Pancreas (tissue), 10 donors: ENCODE measurements around the gene PHLDB1. TPM values are rescaled to one million over a fixed set of nuclear protein-coding genes. Genes with fewer than 3 reads are reported as not detected.
"Not testable (repeated sequence)": the region's sequence is repeated elsewhere in the genome, so short reads cannot be mapped to it uniquely, and the experiment has no call there.

Experiments used
- ATAC-seq, 4 donors: fragments of 200-7000 bp; cut with Tn5 transposase; one replicate each; pipeline versions ENCODE4 v1.8.0 to v1.9.1; 2020; ENCODE audit warnings: mild to moderate bottlenecking in 4 of 4, moderate library complexity in 4 of 4
- DNase-seq, 6 donors: peaks; one replicate each; pipeline ENCODE4 v3.0.0-alpha.2; 2020
- FAIRE-seq: peaks from 2 replicates; lab custom pipeline; 2012; peaks lifted over from hg19 to GRCh38; lab: Jason Lieb, UNC
- H3K27ac ChIP-seq, 4 donors: fragments of 200-600 bp; sonication (generic); 1 replicate in 3 of 4; 2 replicates in 1 of 4; pipeline versions ENCODE4 v1.5.0 to v1.8.0; 2020
- H3K27me3 ChIP-seq, 4 donors: fragments of 200-600 bp; one replicate each; pipeline ENCODE4 v1.8.0; 2021
- H3K36me3 ChIP-seq, 3 donors: fragments of 200-600 bp; sonication (generic) in 1 of 3; one replicate each; pipeline versions ENCODE4 v1.5.0 to v1.8.0; 2020 to 2021
- H3K4me1 ChIP-seq, 3 donors: fragments of 200-600 bp; one replicate each; pipeline ENCODE4 v1.8.0; 2021
- H3K4me3 ChIP-seq, 4 donors: fragments of 200-600 bp; sonication (generic) in 2 of 4; one replicate each; pipeline versions ENCODE4 v1.5.0 to v1.8.0; 2020 to 2021
- H3K9me3 ChIP-seq, 4 donors: fragments of 200-600 bp; one replicate each; pipeline ENCODE4 v1.8.0; 2021
- WGBS, 2 donors: extraction: QIAGEN DNeasy Blood & Tissue Kit; methylation state at CpG; one replicate each; pipeline ENCODE4 v1.1.7; 2013; 5-methylcytosine and 5-hydroxymethylcytosine counted together
- intact Hi-C, 3 donors: fragments of 100-400 bp; cut with DNase I; formaldehyde crosslinking; loops; one replicate each; pipeline versions ENCODE4 v1.11.1 to v1.14.2; 2022
- polyA plus RNA-seq, 2 donors: library from polyadenylated mRNA; stranded (reverse); fragments of 200-250 nt; gene quantifications; one replicate each; pipeline ENCODE4 v1.2.3, GENCODE V29; 2013
- total RNA-seq, 6 donors: library from RNA; stranded (reverse); fragmentation: NEBNext Ultra II Directional in 4 of 6; extraction: Animal tissue kit (Norgen Biotek cat#: 25700) in 4 of 6; gene quantifications; one replicate each; pipeline versions ENCODE4 v1.2.1 to v1.2.4, GENCODE V29; 2021 to 2023
- TF ChIP-seq, protein P1 (sequence below), 4 donors: fragments of 200-600 bp; sonication (generic) in 3 of 4; IDR thresholded peaks; one replicate each; pipeline versions ENCODE4 v1.5.0 to v1.8.0; 2021; ENCODE audit warnings: antibody characterized with exemption in 4 of 4
- donor health status: healthy with polysubstance abuse.
- donor health status: DM: no; HTN: no; CAD: no; lungs with moderate emphysema.
- donor health status: DM: no; HTN: no; CAD: no.
- donor health status: control.
- donor health status: control.
- donor health status: Bipolar disorder and iron deficiency.
- donor health status: DM: yes; HTN: yes; CAD: no.
- donor health status: DM: no; HTN: no; CAD: no.
- donor health status: DM: no; HTN: no; CAD: no.
- donor health status: DM: yes; HTN: yes; CAD: no.

PHLDB1 gene
- total and polyA plus RNA-seq, 8 donors = 29.3 to 153 (median 48.0) TPM

DNA sequence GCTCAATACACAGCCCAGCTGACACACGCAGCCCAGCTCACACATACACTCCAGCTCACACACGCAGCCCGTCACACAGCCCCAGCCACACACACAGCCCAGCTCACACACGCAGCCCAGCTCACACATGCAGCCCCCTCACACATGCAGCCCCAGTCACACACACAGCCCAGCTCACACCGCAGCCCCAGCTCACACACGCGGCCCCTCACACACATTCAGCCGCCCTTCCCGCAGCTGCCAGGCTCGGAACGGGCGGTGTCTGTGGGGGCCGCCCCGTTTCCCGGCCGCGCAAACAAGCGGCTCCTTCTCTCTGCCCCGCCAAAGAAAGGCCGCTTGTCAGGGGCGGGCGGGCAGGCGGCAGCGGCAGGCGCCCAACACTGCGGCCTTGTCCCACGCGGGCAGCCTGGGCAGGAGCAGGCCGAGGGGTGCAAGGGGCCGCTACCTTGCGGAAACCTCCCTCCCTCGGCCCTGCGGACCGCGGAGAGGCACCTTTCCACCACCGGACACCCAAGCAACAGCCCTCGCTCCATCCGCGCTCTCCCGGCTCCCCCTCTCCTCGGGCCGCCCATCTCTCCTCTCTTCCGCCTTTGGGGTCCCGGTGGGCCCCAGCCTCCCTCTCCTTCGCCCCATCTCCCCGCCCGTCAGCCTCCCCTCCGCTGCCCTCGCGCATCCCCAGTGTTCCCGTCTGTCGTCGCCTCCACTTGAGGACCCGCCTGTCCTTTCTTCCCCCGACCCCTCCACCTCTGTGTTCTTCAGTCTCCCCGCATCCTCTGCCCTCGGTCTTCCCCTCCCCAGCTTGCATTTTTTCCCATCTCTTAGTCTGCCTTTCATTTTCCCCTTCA is 2.2 kb downstream of the PHLDB1 start:
- intact Hi-C loops = loop anchor here in 1 of 3 donors (5.0 kb wide), 1 partner anchor 48 kb away; no protein-coding TSS in a partner anchor
- Histone ChIP-seq H3K27ac (peak overlapping the region in 1 of 4 donors; percentile 4), H3K4me1 (peaks cover 0 to 11% (median 0%) of the 10 kb centered on the region in 3 donors), H3K36me3 (no peaks in the 10 kb centered on the region), H3K9me3 (no peaks in the 10 kb centered on the region), H3K4me3 (peak overlapping the region in 2 of 4 donors; percentile 28 to 54), H3K27me3 (no peaks in the 10 kb centered on the region)
- ATAC-seq (no peak), FAIRE-seq (no peak), DNase-seq (peak in 2 of 6 donors; percentile 63 to 78)
- TF ChIP-seq, protein P1, sequence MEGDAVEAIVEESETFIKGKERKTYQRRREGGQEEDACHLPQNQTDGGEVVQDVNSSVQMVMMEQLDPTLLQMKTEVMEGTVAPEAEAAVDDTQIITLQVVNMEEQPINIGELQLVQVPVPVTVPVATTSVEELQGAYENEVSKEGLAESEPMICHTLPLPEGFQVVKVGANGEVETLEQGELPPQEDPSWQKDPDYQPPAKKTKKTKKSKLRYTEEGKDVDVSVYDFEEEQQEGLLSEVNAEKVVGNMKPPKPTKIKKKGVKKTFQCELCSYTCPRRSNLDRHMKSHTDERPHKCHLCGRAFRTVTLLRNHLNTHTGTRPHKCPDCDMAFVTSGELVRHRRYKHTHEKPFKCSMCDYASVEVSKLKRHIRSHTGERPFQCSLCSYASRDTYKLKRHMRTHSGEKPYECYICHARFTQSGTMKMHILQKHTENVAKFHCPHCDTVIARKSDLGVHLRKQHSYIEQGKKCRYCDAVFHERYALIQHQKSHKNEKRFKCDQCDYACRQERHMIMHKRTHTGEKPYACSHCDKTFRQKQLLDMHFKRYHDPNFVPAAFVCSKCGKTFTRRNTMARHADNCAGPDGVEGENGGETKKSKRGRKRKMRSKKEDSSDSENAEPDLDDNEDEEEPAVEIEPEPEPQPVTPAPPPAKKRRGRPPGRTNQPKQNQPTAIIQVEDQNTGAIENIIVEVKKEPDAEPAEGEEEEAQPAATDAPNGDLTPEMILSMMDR (IDR thresholded peaks at IDR 0.05) = no peak
- WGBS, 2 donors = 71 to 73% methylated on average over 35 to 57 of the region's 57 CpGs

DNA sequence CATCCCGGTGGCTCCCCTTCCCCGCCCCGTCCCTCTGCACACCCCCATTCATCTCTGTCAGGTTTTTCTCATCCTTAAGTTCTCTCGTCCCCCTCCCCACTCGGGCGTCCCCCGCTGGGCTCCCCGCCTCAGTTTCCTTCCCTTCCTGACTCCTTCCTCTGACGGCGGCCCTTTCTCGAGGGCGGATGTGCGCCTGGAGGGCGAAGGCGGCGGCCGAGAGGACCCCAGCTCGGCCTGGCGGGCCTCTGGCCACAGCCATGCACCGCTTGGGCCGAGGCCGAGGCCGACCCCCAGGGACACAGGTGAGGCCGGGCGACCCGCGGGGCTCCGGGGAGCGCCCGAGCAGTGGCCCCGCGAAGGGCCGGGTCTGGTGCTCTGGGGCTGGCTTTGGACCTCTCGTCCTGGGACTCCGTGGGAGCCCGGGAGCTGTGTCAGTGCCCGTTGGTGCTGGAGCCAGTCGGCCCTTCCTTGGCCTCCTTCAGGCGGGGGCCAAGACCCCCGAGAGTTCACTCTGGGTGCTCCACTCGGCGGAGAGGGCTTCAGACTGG is 2.9 kb downstream of the PHLDB1 start:
- WGBS, 2 donors = 56 to 63% methylated on average over 34 to 42 of the region's 42 CpGs
- Histone ChIP-seq H3K9me3 (no peaks in the 10 kb centered on the region), H3K4me1 (peaks cover 0 to 11% (median 0%) of the 10 kb centered on the region in 3 donors), H3K27me3 (no peaks in the 10 kb centered on the region), H3K36me3 (no peaks in the 10 kb centered on the region), H3K4me3 (peak overlapping the region; percentile 9 to 54 (median 19)), H3K27ac (peak overlapping the region in 1 of 4 donors; percentile 53)
- no peak for ATAC-seq
- no peak for FAIRE-seq
- intact Hi-C loops = loop anchor here in 1 of 3 donors (5.0 kb wide), 1 partner anchor 47 kb away; no protein-coding TSS in a partner anchor
- peak in 2 of 6 donors; percentile 63 to 83 for DNase-seq
- TF ChIP-seq, protein P1 (IDR thresholded peaks at IDR 0.05) = no peak

DNA sequence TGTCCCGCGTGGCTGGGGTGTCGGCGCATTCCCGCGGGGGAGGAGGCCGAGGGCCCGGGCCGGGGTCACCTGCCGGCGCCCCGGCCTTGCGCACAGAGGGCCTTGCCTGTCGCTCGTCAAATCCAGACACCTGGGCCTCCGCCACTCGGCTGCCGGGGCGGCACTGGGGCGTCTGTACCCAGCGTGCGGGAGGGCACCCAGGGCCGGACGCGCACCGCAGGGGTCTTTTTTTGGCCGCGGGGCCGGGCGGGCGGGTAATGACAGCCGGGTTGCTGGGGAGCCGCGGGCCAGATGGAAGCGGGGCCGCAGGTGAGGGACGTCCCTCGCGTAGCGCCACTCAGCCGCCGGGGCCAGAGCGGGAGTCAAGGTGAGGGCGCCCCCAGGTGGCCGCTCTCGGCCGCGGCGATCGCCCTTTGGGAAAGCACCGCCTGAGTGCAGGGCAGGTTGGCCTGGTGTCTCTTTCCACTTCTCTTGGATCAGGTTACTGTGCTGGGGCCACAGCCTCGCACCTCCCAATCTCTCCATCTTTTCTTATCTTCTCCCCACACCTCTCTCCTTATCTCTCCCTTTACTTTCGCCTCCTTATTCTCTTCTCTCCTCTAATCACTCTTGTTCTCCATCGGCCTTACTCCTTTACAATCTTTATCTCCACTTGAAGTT is 3.5 kb downstream of the PHLDB1 start:
- 3 to 4% methylated on average over 21 to 54 of the region's 54 CpGs for whole genome bisulfite sequencing, 2 donors
- FAIRE-seq = no peak
- intact Hi-C loops = loop anchor here in 1 of 3 donors (5.0 kb wide), 1 partner anchor 46 kb away; no protein-coding TSS in a partner anchor

DNA sequence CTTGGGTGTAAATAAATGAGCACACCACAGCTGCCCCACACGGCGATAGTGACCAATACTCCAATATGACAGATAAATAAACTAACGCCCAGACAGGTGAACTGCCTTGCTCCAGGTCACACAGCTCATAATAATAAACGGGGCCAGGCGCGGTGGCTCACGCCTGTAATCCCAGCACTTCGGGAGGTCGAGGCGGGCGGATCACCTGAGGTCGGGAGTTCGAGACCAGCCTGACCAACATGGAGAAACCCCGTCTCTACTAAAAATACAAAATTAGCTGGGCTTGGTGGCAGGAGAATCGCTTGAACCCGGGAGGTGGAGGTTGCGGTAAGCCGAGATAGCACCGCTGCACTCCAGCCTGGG is 4.0 kb downstream of the PHLDB1 start:
- H3K4me3 ChIP-seq = peak overlapping the region in 2 of 4 donors; percentile 28 to 54
- H3K27me3 ChIP-seq, FAIRE-seq, ATAC-seq, H3K27ac ChIP-seq, H3K36me3 ChIP-seq, H3K9me3 ChIP-seq: not testable (repeated sequence)
- 60 to 66% methylated on average over 19 of the region's 19 CpGs for WGBS, 2 donors
- H3K4me1 ChIP-seq = peaks cover 0 to 11% (median 0%) of the 10 kb centered on the region in 3 donors
- peak in 2 of 6 donors; percentile 2 to 34 for DNase-seq
- intact Hi-C loops = loop anchor here in 1 of 3 donors (5.0 kb wide), 1 partner anchor 46 kb away; no protein-coding TSS in a partner anchor

More for the DNA sequence above, 3.5 kb downstream of the PHLDB1 start:
- peak overlapping the region; percentile 9 to 54 (median 19) for H3K4me3 ChIP-seq
- peaks cover 0 to under 1% (median 0%) of the 10 kb centered on the region in 3 donors for H3K36me3 ChIP-seq
- TF ChIP-seq, protein P1 (IDR thresholded peaks at IDR 0.05) = peak; percentile 83 to 92 (median 88)
- H3K27me3 ChIP-seq = no peaks in the 10 kb centered on the region
- no peaks in the 10 kb centered on the region for H3K9me3 ChIP-seq
- DNase-seq (peak; percentile 77 to 98 (median 87)), ATAC-seq (peak; percentile 64 to 81 (median 76))
- peaks cover 0 to 11% (median 0%) of the 10 kb centered on the region in 3 donors for H3K4me1 ChIP-seq
- peak overlapping the region in 1 of 4 donors; percentile 53 for H3K27ac ChIP-seq

DNA sequence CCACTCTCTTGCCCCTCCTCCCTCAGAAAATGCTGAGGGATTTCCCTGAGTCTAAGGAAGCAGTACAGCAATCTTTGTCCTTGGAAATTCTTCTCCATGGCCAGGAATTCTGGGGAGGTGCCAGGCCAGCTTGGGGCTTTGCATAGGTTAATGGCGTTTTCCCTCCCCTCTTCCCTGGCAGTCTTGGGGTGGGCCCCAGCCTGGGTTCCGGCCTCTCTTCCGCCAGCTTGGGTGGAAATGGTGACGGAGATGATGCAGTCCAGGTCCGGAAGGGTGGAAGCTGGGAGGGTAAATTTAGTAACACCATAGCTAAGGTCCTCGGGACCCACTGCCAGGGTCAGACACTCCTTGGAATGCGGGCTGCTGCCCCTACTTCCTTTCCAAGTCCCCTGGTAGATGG is 5.0 kb downstream of the PHLDB1 start:
- no peak for FAIRE-seq
- Histone ChIP-seq H3K36me3 (peaks cover 0 to 9% (median 0%) of the 10 kb centered on the region in 3 donors), H3K4me3 (no peak overlapping the region), H3K9me3 (no peaks in the 10 kb centered on the region), H3K27me3 (no peaks in the 10 kb centered on the region), H3K27ac (peak overlapping the region in 2 of 4 donors; percentile 19 to 28), H3K4me1 (peaks cover 0 to 11% (median 0%) of the 10 kb centered on the region in 3 donors)
- ATAC-seq = no peak
- TF ChIP-seq, protein P1 (IDR thresholded peaks at IDR 0.05) = no peak
- intact Hi-C loops = loop anchor here in 1 of 3 donors (5.0 kb wide), 1 partner anchor 45 kb away; no protein-coding TSS in a partner anchor
- DNase-seq = peak in 2 of 6 donors; percentile 13 to 53
- WGBS, 2 donors = 62 to 74% methylated on average over 7 of the region's 7 CpGs
